Mesenchymal stem cell (in vitro differentiated cells and primary cell): ENCODE results near the gene CDK14.

Experiments
- DNase-seq: peaks from one replicate; pipeline ENCODE4 v3.0.0-alpha.2; 2013
- H2AFZ ChIP-seq: one replicate; pipeline ENCODE4 v1.6.1; 2013; ENCODE audit warnings: low read depth, mild to moderate bottlenecking, control low read depth, inconsistent platforms, low read length, moderate library complexity
- H2AK5ac ChIP-seq: 2 replicates; pipeline ENCODE4 v1.6.1; 2013; ENCODE audit warnings: low read length, moderate library complexity, mild to moderate bottlenecking, inconsistent platforms; ENCODE audit not compliant: severe bottlenecking
- H2BK120ac ChIP-seq: one replicate; pipeline ENCODE4 v1.6.1; 2013; ENCODE audit warnings: low read depth, mild to moderate bottlenecking, inconsistent platforms, low read length, moderate library complexity
- H2BK12ac ChIP-seq, 2 experiments: one replicate each; pipeline ENCODE4 v1.6.1; 2013; ENCODE audit warnings: inconsistent platforms in 2 of 2, low read length in 2 of 2, mild to moderate bottlenecking in 2 of 2, moderate library complexity in 2 of 2, control low read depth in 1 of 2
- H2BK15ac ChIP-seq: one replicate; pipeline ENCODE4 v1.6.1; 2013; ENCODE audit warnings: mild to moderate bottlenecking, low read depth, inconsistent platforms; ENCODE audit not compliant: poor library complexity, severe bottlenecking
- H2BK5ac ChIP-seq: 2 replicates; pipeline ENCODE4 v1.6.1; 2013; ENCODE audit warnings: low read depth, mild to moderate bottlenecking, low read length, control low read depth, inconsistent platforms; ENCODE audit not compliant: poor library complexity, severe bottlenecking
- H3K14ac ChIP-seq, 2 experiments: one replicate each; pipeline ENCODE4 v1.6.1; 2013; ENCODE audit warnings: inconsistent platforms in 2 of 2, low read length in 2 of 2, control low read depth in 1 of 2, mild to moderate bottlenecking in 1 of 2, moderate library complexity in 1 of 2
- H3K18ac ChIP-seq, 2 experiments: one replicate each; pipeline ENCODE4 v1.6.1; 2013; ENCODE audit warnings: inconsistent platforms in 2 of 2, low read length in 2 of 2, control low read depth in 1 of 2, low read depth in 1 of 2, mild to moderate bottlenecking in 1 of 2
- H3K23ac ChIP-seq, 2 experiments: one replicate each; pipeline ENCODE4 v1.6.1; 2013; ENCODE audit warnings: inconsistent platforms in 2 of 2, low read length in 2 of 2, mild to moderate bottlenecking in 2 of 2, moderate library complexity in 2 of 2, control low read depth in 1 of 2
- H3K27ac ChIP-seq: 2 replicates; pipeline ENCODE4 v1.5.1; 2013; ENCODE audit warnings: mild to moderate bottlenecking, moderate library complexity, low read length, control low read depth, inconsistent platforms; ENCODE audit not compliant: poor library complexity, severe bottlenecking
- H3K27me3 ChIP-seq, 2 experiments: 2 replicates each; pipeline versions ENCODE4 v1.6.1 to v1.7.0; 2013; ENCODE audit warnings: low read length in 2 of 2, mild to moderate bottlenecking in 2 of 2, moderate library complexity in 2 of 2, control low read depth in 1 of 2, inconsistent platforms in 1 of 2; ENCODE audit not compliant: control insufficient read depth in 1 of 2, insufficient read depth in 1 of 2
- H3K36me3 ChIP-seq, 2 experiments: 2 replicates each; pipeline versions ENCODE4 v1.6.1 to v1.7.0; 2013; ENCODE audit warnings: low read length in 2 of 2, control low read depth in 1 of 2, inconsistent platforms in 1 of 2, low read depth in 1 of 2, mild to moderate bottlenecking in 1 of 2; ENCODE audit not compliant: insufficient read depth in 2 of 2, control insufficient read depth in 1 of 2
- H3K4ac ChIP-seq, 2 experiments: one replicate each; pipeline ENCODE4 v1.6.1; 2013; ENCODE audit warnings: inconsistent platforms in 2 of 2, low read length in 2 of 2, mild to moderate bottlenecking in 2 of 2, moderate library complexity in 2 of 2, control low read depth in 1 of 2, low read depth in 1 of 2
- H3K4me1 ChIP-seq: 2 replicates; pipeline ENCODE4 v1.6.1; 2013; ENCODE audit warnings: low read depth, low read length, control low read depth; ENCODE audit not compliant: control insufficient read depth, insufficient read depth
- H3K4me2 ChIP-seq: 2 replicates; pipeline ENCODE4 v1.6.1; 2013; ENCODE audit warnings: low read length, mild to moderate bottlenecking, inconsistent platforms; ENCODE audit not compliant: poor library complexity, severe bottlenecking
- H3K4me3 ChIP-seq, 2 experiments: 2 replicates each; pipeline versions ENCODE4 v1.5.1 to v1.7.0; 2013; ENCODE audit warnings: low read length in 2 of 2, mild to moderate bottlenecking in 2 of 2, control low read depth in 1 of 2, low read depth in 1 of 2; ENCODE audit not compliant: insufficient read depth in 1 of 2
- H3K79me1 ChIP-seq: replicated peaks from 2 replicates; pipeline ENCODE4 v1.6.1; 2013; ENCODE audit warnings: mild to moderate bottlenecking, control low read depth, low read length, inconsistent platforms; ENCODE audit not compliant: poor library complexity, severe bottlenecking
- H3K9ac ChIP-seq: 2 replicates; pipeline ENCODE4 v1.7.0; 2013; ENCODE audit warnings: mild to moderate bottlenecking, low read length, moderate library complexity
- H3K9me3 ChIP-seq: 2 replicates; pipeline ENCODE4 v1.7.0; 2013; ENCODE audit warnings: mild to moderate bottlenecking, low read length; ENCODE audit not compliant: control insufficient read depth
- H4K8ac ChIP-seq: one replicate; pipeline ENCODE4 v1.6.1; 2013; ENCODE audit warnings: inconsistent platforms, mild to moderate bottlenecking, low read length, moderate library complexity
- H4K91ac ChIP-seq: one replicate; pipeline ENCODE4 v1.6.1; 2013; ENCODE audit warnings: mild to moderate bottlenecking, low read length, inconsistent platforms
- WGBS: methylation state at CpG from one replicate; pipeline ENCODE4 v1.1.7; 2013; ENCODE audit warnings: mixed read lengths; 5-methylcytosine and 5-hydroxymethylcytosine counted together

Gene CDK14

GRCh38 chr7:91135703-91136430 lies 539.7 kb downstream of the CDK14 start:
- H4K91ac ChIP-seq, result no peak overlapping the region
- WGBS, result 100% methylated on average over 1 of the region's 4 CpGs
- no peak overlapping the region for H3K27ac ChIP-seq
- H3K18ac ChIP-seq, result no peak overlapping the region
- no peak overlapping the region for H2AFZ ChIP-seq
- no peak overlapping the region for H2BK15ac ChIP-seq
- no peaks in the 10 kb centered on the region for H3K9me3 ChIP-seq
- no peak overlapping the region for H3K4me2 ChIP-seq
- no peak for DNase-seq
- H2BK5ac ChIP-seq, result no peak overlapping the region
- no peaks in the 10 kb centered on the region for H3K27me3 ChIP-seq
- H2BK120ac ChIP-seq, result no peak overlapping the region
- H3K4me1 ChIP-seq, result peaks cover 2% of the 10 kb centered on the region
- H3K14ac ChIP-seq, result no peak overlapping the region
- H3K4ac ChIP-seq, result no peak overlapping the region
- no peak overlapping the region for H3K9ac ChIP-seq
- no peak overlapping the region for H2AK5ac ChIP-seq
- no peak overlapping the region for H2BK12ac ChIP-seq
- no peaks in the 10 kb centered on the region for H3K79me1 ChIP-seq
- H3K4me3 ChIP-seq, result no peak overlapping the region
- peaks cover 0 to 7% of the 10 kb centered on the region in 2 experiments for H3K36me3 ChIP-seq
- H4K8ac ChIP-seq, result no peak overlapping the region
- H3K23ac ChIP-seq, result no peak overlapping the region

- Histone ChIP-seq H3K23ac (no peak overlapping the region), H2AFZ (no peak overlapping the region), H3K9me3 (no peaks in the 10 kb centered on the region), H2BK12ac (no peak overlapping the region), H2BK5ac (no peak overlapping the region), H3K4me3 (no peak overlapping the region), H2BK120ac (no peak overlapping the region), H4K91ac (no peak overlapping the region), H3K79me1 (no peaks in the 10 kb centered on the region), H3K14ac (no peak overlapping the region), H3K27me3 (no peaks in the 10 kb centered on the region), H3K4ac (no peak overlapping the region), H3K9ac (no peak overlapping the region), H3K4me1 (peaks cover 2% of the 10 kb centered on the region), H3K27ac (peak overlapping the region; percentile 37), H3K4me2 (no peak overlapping the region), H2BK15ac (no peak overlapping the region), H2AK5ac (no peak overlapping the region), H3K36me3 (no peaks in the 10 kb centered on the region), H3K18ac (peak overlapping the region in 1 of 2 experiments; percentile 48), H4K8ac (no peak overlapping the region)
- no peak for DNase-seq
- 92% methylated on average over 1 of the region's 3 CpGs for WGBS
Observed at GRCh38 chr7:91137153-91137787, 541.1 kb downstream of the CDK14 start.

GRCh38 chr7:91137788-91138368 lies 541.8 kb downstream of the CDK14 start:
- H3K4ac ChIP-seq, result no peak overlapping the region
- no peak overlapping the region for H3K18ac ChIP-seq
- H2BK120ac ChIP-seq, result no peak overlapping the region
- H2BK12ac ChIP-seq, result no peak overlapping the region
- H3K27me3 ChIP-seq, result no peaks in the 10 kb centered on the region
- H3K14ac ChIP-seq, result no peak overlapping the region
- no peak overlapping the region for H3K4me2 ChIP-seq
- peaks cover 2% of the 10 kb centered on the region for H3K4me1 ChIP-seq
- no peak overlapping the region for H2AFZ ChIP-seq
- no peak overlapping the region for H2BK15ac ChIP-seq
- H3K9ac ChIP-seq, result no peak overlapping the region
- H3K9me3 ChIP-seq, result no peaks in the 10 kb centered on the region
- no peaks in the 10 kb centered on the region for H3K36me3 ChIP-seq
- H2AK5ac ChIP-seq, result no peak overlapping the region
- no peak for DNase-seq
- no peaks in the 10 kb centered on the region for H3K79me1 ChIP-seq
- H4K8ac ChIP-seq, result no peak overlapping the region
- H2BK5ac ChIP-seq, result no peak overlapping the region
- H3K4me3 ChIP-seq, result no peak overlapping the region
- no peak overlapping the region for H3K23ac ChIP-seq
- H4K91ac ChIP-seq, result no peak overlapping the region
- no peak overlapping the region for H3K27ac ChIP-seq
- 100% methylated on average over 1 of the region's 1 CpG for WGBS

GRCh38 chr7:91140286-91140685 lies 544.2 kb downstream of the CDK14 start:
- H3K14ac ChIP-seq, result no peak overlapping the region
- no peaks in the 10 kb centered on the region for H3K36me3 ChIP-seq
- no peak overlapping the region for H3K4ac ChIP-seq
- no peaks in the 10 kb centered on the region for H3K79me1 ChIP-seq
- no peaks in the 10 kb centered on the region for H3K9me3 ChIP-seq
- H3K18ac ChIP-seq, result no peak overlapping the region
- no peak overlapping the region for H2AFZ ChIP-seq
- no peak overlapping the region for H3K9ac ChIP-seq
- peak overlapping the region; percentile 67 for H3K27ac ChIP-seq
- no peak overlapping the region for H4K91ac ChIP-seq
- H4K8ac ChIP-seq, result no peak overlapping the region
- H3K27me3 ChIP-seq, result no peaks in the 10 kb centered on the region
- H2AK5ac ChIP-seq, result no peak overlapping the region
- WGBS, result 80% methylated on average over 2 of the region's 2 CpGs
- no peak overlapping the region for H2BK12ac ChIP-seq
- no peak for DNase-seq
- no peak overlapping the region for H3K23ac ChIP-seq
- H2BK15ac ChIP-seq, result no peak overlapping the region
- H3K4me1 ChIP-seq, result peaks cover 2% of the 10 kb centered on the region
- H3K4me3 ChIP-seq, result no peak overlapping the region
- no peak overlapping the region for H2BK120ac ChIP-seq
- H3K4me2 ChIP-seq, result peak overlapping the region; percentile 17
- no peak overlapping the region for H2BK5ac ChIP-seq
